HL-60 (cell line): ENCODE data around the gene CAP1.

Experiments
- CTCF ChIP-seq: IDR thresholded peaks from one replicate; pipeline ENCODE4 v1.5.1; 2011; ENCODE audit warnings: low read length, control low read depth, inconsistent platforms; ENCODE audit not compliant: insufficient read depth
- GABPA ChIP-seq: IDR thresholded peaks from 2 replicates; pipeline ENCODE4 v1.6.1; 2012; ENCODE audit warnings: low read depth
- POLR2AphosphoS5 ChIP-seq: IDR thresholded peaks from 2 replicates; pipeline ENCODE4 v1.6.1; 2012; ENCODE audit warnings: low read depth
- TF ChIP-seq, protein P1 (sequence below): IDR thresholded peaks from 2 replicates; pipeline ENCODE4 v1.6.1; 2012; ENCODE audit warnings: low read depth; ENCODE audit not compliant: insufficient replicate concordance

DNA sequence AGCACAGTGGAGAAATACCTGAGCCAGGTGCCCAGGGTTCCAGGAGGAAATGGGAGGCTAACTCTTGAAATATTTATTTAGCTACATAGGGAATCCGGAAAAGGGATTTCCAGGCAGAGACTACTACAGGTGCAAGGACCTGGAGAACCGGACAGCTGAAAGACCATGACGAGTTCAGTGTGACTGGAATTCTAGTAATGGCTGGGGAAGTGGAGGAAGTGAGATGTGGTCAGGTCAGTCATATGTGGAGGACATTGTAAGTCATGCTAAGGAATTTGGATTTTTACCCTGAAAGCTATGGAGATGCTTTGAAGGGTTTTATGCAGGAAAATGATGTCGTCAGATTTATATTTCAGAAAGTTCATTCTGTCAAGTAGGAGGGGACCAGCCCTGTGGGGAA, 1.8 kb downstream of the CAP1 start:
- TF ChIP-seq CTCF (no peak), POLR2AphosphoS5 (no peak), GABPA (no peak)
- TF ChIP-seq, protein P1, sequence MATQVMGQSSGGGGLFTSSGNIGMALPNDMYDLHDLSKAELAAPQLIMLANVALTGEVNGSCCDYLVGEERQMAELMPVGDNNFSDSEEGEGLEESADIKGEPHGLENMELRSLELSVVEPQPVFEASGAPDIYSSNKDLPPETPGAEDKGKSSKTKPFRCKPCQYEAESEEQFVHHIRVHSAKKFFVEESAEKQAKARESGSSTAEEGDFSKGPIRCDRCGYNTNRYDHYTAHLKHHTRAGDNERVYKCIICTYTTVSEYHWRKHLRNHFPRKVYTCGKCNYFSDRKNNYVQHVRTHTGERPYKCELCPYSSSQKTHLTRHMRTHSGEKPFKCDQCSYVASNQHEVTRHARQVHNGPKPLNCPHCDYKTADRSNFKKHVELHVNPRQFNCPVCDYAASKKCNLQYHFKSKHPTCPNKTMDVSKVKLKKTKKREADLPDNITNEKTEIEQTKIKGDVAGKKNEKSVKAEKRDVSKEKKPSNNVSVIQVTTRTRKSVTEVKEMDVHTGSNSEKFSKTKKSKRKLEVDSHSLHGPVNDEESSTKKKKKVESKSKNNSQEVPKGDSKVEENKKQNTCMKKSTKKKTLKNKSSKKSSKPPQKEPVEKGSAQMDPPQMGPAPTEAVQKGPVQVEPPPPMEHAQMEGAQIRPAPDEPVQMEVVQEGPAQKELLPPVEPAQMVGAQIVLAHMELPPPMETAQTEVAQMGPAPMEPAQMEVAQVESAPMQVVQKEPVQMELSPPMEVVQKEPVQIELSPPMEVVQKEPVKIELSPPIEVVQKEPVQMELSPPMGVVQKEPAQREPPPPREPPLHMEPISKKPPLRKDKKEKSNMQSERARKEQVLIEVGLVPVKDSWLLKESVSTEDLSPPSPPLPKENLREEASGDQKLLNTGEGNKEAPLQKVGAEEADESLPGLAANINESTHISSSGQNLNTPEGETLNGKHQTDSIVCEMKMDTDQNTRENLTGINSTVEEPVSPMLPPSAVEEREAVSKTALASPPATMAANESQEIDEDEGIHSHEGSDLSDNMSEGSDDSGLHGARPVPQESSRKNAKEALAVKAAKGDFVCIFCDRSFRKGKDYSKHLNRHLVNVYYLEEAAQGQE: no peak
